RWPE2 (cell line): Measurements from ENCODE around the gene CBX2.
A peak's percentile ranks its signal among the peaks of the same experiment; 100 is the strongest.

ENCODE experiments used
- ATAC-seq: fragments of 200-7000 bp; cut with Tn5 transposase; 3 replicates; pipeline ENCODE4 v1.9.1; 2021; ENCODE audit warnings: low read depth
- DNase-seq: peaks from one replicate; pipeline ENCODE4 v3.0.0-alpha.2; 2020; ENCODE audit warnings: low spot score
- H3K27ac ChIP-seq: fragments of 450-650 bp; 2 replicates; pipeline ENCODE4 v1.5.1; 2017; ENCODE audit warnings: mild to moderate bottlenecking; ENCODE audit not compliant: poor library complexity, severe bottlenecking
- H3K27me3 ChIP-seq: fragments of 250-450 bp; sonication (Bioruptor Pico); 2 replicates; pipeline ENCODE4 v1.5.1; 2021; ENCODE audit warnings: mild to moderate bottlenecking, moderate library complexity; ENCODE audit not compliant: insufficient read depth, poor library complexity, severe bottlenecking
- H3K36me3 ChIP-seq: fragments of 250-450 bp; sonication (Bioruptor Pico); 2 replicates; pipeline ENCODE4 v1.5.1; 2020; ENCODE audit warnings: low read depth, mild to moderate bottlenecking, moderate library complexity
- H3K4me1 ChIP-seq: fragments of 250-450 bp; sonication (Bioruptor Pico); 2 replicates; pipeline ENCODE4 v1.5.1; 2021; ENCODE audit warnings: mild to moderate bottlenecking, moderate library complexity; ENCODE audit not compliant: insufficient read depth, poor library complexity, severe bottlenecking
- H3K4me3 ChIP-seq: fragments of 250-450 bp; sonication (Bioruptor Pico); 2 replicates; pipeline ENCODE4 v1.5.1; 2021; ENCODE audit warnings: mild to moderate bottlenecking, moderate library complexity; ENCODE audit not compliant: severe bottlenecking
- H3K9me3 ChIP-seq: fragments of 250-450 bp; sonication (Bioruptor Pico); 2 replicates; pipeline ENCODE4 v1.5.1; 2021; ENCODE audit warnings: mild to moderate bottlenecking, moderate library complexity; ENCODE audit not compliant: severe bottlenecking
- TF ChIP-seq, protein P1 (sequence below): fragments of 450-650 bp; IDR thresholded peaks from one replicate; pipeline ENCODE4 v1.5.1; 2017; ENCODE audit warnings: mild to moderate bottlenecking, moderate library complexity; ENCODE audit not compliant: poor library complexity, severe bottlenecking

Gene CBX2

DNA sequence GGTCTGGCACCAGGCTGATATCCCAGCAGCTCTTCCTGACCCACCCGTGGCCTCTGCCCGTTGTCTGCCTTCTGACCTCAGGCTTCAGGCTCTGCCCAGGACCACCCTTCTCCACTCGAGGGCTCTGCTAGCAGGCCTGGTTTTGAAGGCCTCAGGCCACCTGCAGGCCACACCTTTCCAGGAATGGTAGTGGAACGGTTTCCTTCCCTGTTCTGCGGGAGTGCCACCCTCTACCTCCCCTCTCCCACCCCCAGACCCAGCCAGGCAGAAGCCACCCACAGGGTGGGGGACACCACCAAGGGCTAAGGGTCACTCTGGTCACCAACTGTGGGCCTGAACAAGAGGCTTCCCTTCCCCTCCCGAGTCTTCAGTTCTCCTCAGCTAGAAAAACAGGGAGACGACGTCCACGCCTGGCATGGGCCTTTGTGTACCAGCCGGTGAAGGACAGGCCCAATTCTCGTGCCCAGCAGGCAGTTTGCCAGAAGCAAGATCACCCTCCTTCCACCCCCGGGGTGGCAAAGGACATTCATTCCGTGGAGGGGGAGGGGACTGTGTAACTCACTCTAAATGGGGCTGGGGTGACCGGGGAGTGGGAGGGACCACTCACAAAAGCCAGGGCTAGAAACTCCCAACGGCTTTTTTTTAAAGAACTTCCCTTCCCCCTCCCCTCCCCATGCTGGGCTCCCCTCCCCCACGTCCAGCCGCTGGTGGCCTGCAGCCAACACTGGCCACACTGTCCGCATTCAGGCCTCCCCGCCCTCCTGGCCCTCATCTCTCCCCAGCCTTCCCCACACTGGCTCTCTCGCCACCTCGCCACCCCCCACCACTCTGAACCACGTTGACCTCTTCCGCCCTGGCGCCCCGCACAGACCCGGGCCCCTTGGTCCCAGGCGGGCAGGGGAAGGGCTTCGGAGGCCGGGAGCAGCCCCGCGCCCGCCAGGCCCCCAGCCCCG lies 53.6 kb downstream of the CBX2 start:
- H3K9me3 ChIP-seq = no peaks in the 10 kb centered on the region
- H3K4me3 ChIP-seq = no peak overlapping the region
- DNase-seq (no peak), ATAC-seq (no peak)
- H3K27ac ChIP-seq = no peak overlapping the region
- peaks cover 5% of the 10 kb centered on the region for H3K4me1 ChIP-seq
- TF ChIP-seq, protein P1, sequence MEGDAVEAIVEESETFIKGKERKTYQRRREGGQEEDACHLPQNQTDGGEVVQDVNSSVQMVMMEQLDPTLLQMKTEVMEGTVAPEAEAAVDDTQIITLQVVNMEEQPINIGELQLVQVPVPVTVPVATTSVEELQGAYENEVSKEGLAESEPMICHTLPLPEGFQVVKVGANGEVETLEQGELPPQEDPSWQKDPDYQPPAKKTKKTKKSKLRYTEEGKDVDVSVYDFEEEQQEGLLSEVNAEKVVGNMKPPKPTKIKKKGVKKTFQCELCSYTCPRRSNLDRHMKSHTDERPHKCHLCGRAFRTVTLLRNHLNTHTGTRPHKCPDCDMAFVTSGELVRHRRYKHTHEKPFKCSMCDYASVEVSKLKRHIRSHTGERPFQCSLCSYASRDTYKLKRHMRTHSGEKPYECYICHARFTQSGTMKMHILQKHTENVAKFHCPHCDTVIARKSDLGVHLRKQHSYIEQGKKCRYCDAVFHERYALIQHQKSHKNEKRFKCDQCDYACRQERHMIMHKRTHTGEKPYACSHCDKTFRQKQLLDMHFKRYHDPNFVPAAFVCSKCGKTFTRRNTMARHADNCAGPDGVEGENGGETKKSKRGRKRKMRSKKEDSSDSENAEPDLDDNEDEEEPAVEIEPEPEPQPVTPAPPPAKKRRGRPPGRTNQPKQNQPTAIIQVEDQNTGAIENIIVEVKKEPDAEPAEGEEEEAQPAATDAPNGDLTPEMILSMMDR = no peak
- H3K36me3 ChIP-seq = peaks cover 34% of the 10 kb centered on the region
- no peaks in the 10 kb centered on the region for H3K27me3 ChIP-seq

DNA sequence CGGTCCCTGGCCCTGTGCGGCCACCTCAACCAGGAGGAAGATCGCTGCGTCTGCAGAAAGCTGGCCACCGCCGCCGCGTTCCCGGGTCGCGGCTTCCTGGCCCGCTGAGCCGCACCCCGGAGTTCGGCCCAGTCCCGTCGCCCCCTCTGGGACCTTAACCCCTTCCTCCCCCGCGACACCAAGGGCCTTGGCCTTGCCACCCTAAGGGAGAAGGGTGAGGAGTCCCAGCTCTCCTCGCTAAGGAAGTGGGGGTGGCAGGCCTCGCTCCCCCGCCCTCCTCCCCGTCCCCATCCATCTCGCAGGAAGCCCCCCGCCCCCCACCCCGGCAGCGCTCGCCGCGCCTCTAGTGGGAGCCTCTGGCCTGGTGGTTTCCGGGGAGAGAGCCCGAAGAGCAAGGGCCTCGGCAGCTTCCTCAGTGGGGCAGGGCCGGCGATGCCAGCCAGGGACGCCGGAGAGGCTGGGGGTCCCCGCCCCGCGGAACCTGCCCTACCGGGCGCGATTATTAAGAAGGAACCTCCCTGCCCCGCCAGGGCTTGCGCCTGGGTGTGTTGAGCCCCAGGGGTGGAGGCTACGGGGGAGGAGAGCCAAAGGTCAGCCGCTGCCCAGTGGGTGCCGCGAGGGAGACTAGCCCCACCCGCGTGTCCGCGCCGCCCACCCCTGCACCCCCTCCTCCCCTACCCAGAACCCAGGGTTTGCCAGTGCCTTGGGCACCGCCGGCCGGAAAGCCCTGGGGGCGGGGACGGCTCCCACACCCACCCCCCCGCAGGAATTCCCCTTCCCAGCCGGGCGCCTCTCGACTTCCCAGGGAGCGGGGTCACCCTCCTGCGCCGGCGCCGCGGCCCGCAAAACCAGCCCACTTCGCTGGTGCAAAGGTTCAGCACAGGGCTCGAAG lies 54.5 kb downstream of the CBX2 start:
- Histone ChIP-seq H3K27ac (no peak overlapping the region), H3K9me3 (no peaks in the 10 kb centered on the region), H3K27me3 (no peaks in the 10 kb centered on the region), H3K4me1 (peaks cover 7% of the 10 kb centered on the region), H3K36me3 (peaks cover 41% of the 10 kb centered on the region), H3K4me3 (no peak overlapping the region)
- ATAC-seq = no peak
- no peak for DNase-seq
- TF ChIP-seq, protein P1 = no peak

DNA sequence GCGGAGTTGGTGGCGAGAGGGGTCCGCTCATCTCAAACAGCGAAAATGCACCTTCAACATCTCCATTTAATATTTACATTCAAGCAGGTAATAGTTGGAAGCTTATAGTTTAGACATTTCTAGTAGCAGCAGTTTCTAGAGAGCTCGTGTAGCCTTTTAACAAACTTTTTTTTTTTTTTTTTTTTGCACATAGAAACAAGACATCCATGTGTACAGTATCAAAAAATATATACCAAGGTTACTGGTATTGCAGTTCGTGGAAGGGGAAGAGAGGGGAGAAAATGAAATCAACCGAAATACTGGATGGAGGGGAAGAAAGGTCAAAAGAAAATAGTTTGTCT lies 55.1 kb downstream of the CBX2 start:
- peaks cover 7% of the 10 kb centered on the region for H3K4me1 ChIP-seq
- peaks cover 47% of the 10 kb centered on the region for H3K36me3 ChIP-seq
- ATAC-seq (no peak), DNase-seq (no peak)
- H3K27ac ChIP-seq = no peak overlapping the region
- H3K27me3 ChIP-seq = no peaks in the 10 kb centered on the region
- TF ChIP-seq, protein P1 = no peak
- H3K9me3 ChIP-seq = no peaks in the 10 kb centered on the region
- no peak overlapping the region for H3K4me3 ChIP-seq

DNA sequence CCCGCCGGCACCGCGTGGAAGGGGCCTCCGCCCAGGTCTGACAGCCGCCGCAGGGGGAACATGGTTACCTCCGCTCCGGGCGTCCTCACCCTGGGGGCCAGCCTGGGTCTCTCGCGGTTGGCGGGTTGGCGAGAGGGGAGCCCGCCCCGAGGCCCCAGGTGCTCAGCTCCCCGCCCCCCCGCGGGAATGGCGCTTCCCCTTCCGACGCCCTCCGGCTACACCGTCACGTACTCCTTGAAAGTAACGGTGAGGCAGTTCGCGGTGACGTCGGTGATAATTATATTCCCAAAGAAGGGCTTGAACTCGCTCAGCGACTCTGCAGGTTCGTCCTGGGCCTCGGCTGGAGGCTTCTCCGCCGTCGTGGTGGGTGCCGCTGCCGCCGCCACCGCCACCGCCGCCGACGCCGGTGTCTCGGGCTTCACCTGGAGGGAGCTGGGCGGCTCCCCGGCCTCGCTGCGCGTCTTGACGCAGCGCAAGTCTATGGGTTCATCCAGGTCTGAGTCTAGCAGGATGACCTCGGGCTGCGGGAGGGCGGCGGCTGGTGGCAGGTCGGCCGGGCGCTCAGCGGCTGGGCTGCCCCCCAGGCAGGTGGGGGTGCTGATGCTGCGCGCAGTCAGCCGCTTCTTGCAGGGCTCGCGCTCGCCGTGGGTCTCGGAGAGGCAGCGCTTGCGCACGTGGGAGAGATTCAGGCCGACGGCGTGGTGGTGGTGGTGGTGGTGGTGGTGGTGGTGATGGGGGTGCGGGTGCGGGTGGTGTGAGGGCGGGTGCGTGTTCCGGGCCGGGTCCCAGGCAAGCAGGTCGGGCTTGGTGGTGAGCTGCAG lies 56.0 kb downstream of the CBX2 start:
- no peaks in the 10 kb centered on the region for H3K27me3 ChIP-seq
- ATAC-seq = no peak

More for the DNA sequence above, 56.0 kb downstream of the CBX2 start:
- TF ChIP-seq, protein P1 = no peak
- Histone ChIP-seq H3K4me3 (no peak overlapping the region), H3K4me1 (peaks cover 7% of the 10 kb centered on the region), H3K27ac (no peak overlapping the region), H3K36me3 (peaks cover 50% of the 10 kb centered on the region), H3K9me3 (no peaks in the 10 kb centered on the region)
- DNase-seq = peak; percentile 77
